Neural cell (in vitro differentiated cells): ENCODE data around the gene RBMS3. TPM values are rescaled to one million over a fixed set of nuclear protein-coding genes. Genes with fewer than 3 reads are reported as not detected.

Experiments
- H2AFZ ChIP-seq: fragments of 200-600, 300-800 bp; sonication (generic), shearing (Covaris generic); 2 replicates; pipeline ENCODE4 v1.6.0; 2014; ENCODE audit warnings: low read depth, mild to moderate bottlenecking, antibody characterized with exemption, low read length, moderate library complexity
- H3F3A ChIP-seq: fragments of 200-600 bp; shearing (Covaris generic); 2 replicates; pipeline ENCODE4 v1.6.1; 2016; ENCODE audit warnings: mild to moderate bottlenecking, moderate library complexity, mixed read lengths, antibody characterized with exemption, low read length; ENCODE audit not compliant: insufficient read depth, poor library complexity, severe bottlenecking
- H3K27ac ChIP-seq: fragments of 200-600, 300-800 bp; sonication (generic), shearing (Covaris generic); 2 replicates; pipeline ENCODE4 v1.5.1; 2014; ENCODE audit warnings: mild to moderate bottlenecking, low read length, moderate library complexity
- H3K27me3 ChIP-seq: fragments of 300-800, 200-600 bp; sonication (generic), shearing (Covaris generic); 2 replicates; pipeline ENCODE4 v1.6.0; 2014; ENCODE audit warnings: mild to moderate bottlenecking, low read depth, low read length, moderate library complexity; ENCODE audit not compliant: insufficient read depth
- H3K36me3 ChIP-seq: fragments of 300-800, 200-600 bp; sonication (generic), shearing (Covaris generic); 2 replicates; pipeline ENCODE4 v1.5.1; 2014; ENCODE audit warnings: mild to moderate bottlenecking, antibody characterized with exemption, low read length, moderate library complexity; ENCODE audit not compliant: insufficient read depth
- H3K4me2 ChIP-seq: fragments of 300-800, 200-600 bp; sonication (generic), shearing (Covaris generic); 2 replicates; pipeline ENCODE4 v1.6.0; 2014; ENCODE audit warnings: mild to moderate bottlenecking, low read length
- H3K4me3 ChIP-seq: fragments of 300-800, 200-600 bp; sonication (generic), shearing (Covaris generic); 2 replicates; pipeline ENCODE4 v1.5.1; 2014; ENCODE audit warnings: mild to moderate bottlenecking, low read length, moderate library complexity
- H3K79me2 ChIP-seq: fragments of 200-600 bp; shearing (Covaris generic); replicated peaks from 2 replicates; pipeline ENCODE4 v1.6.0; 2014; ENCODE audit warnings: mild to moderate bottlenecking, low read length, moderate library complexity; ENCODE audit not compliant: insufficient read depth
- H3K9ac ChIP-seq: fragments of 300-800, 200-600 bp; sonication (generic), shearing (Covaris generic); 2 replicates; pipeline ENCODE4 v1.6.1; 2016; ENCODE audit warnings: mild to moderate bottlenecking, low read length, mixed read lengths
- H3K9me2 ChIP-seq: fragments of 200-600 bp; shearing (Covaris generic); 2 replicates; pipeline ENCODE4 v1.6.1; 2016; ENCODE audit warnings: mild to moderate bottlenecking, low read length, mixed read lengths; ENCODE audit not compliant: insufficient read depth
- H3K9me3 ChIP-seq: fragments of 200-600, 300-800 bp; sonication (generic), shearing (Covaris generic); 2 replicates; pipeline ENCODE4 v1.6.1; 2016; ENCODE audit warnings: mild to moderate bottlenecking, mixed run types, low read length, moderate library complexity, mixed read lengths
- H4K20me1 ChIP-seq: fragments of 200-600 bp; shearing (Covaris generic); 2 replicates; pipeline ENCODE4 v1.6.1; 2016; ENCODE audit warnings: mild to moderate bottlenecking, mixed run types; ENCODE audit not compliant: insufficient read depth
- CTCF ChIP-seq: fragments of 450-650 bp; IDR thresholded peaks from 2 replicates; pipeline ENCODE4 v1.5.1; 2014; ENCODE audit warnings: antibody characterized with exemption, mild to moderate bottlenecking, moderate library complexity; ENCODE audit not compliant: poor library complexity, severe bottlenecking
- EP300 ChIP-seq: fragments of 450-650 bp; conservative IDR thresholded peaks from 2 replicates; pipeline ENCODE4 v1.6.1; 2014; ENCODE audit warnings: antibody characterized with exemption, mild to moderate bottlenecking, moderate library complexity; ENCODE audit not compliant: poor library complexity, severe bottlenecking
- EZH2 ChIP-seq: fragments of 200-600, 300-800 bp; shearing (Covaris generic), sonication (generic); IDR thresholded peaks from 2 replicates; pipeline ENCODE4 v1.6.1; 2014; ENCODE audit warnings: antibody characterized with exemption, low read length, borderline replicate concordance, mild to moderate bottlenecking; ENCODE audit not compliant: insufficient read depth, poor library complexity, severe bottlenecking
- MXI1 ChIP-seq: fragments of 450-650 bp; conservative IDR thresholded peaks from 2 replicates; pipeline ENCODE4 v1.6.1; 2014; ENCODE audit warnings: antibody characterized with exemption, mild to moderate bottlenecking; ENCODE audit not compliant: poor library complexity, severe bottlenecking
- POLR2AphosphoS5 ChIP-seq: IDR thresholded peaks from 2 replicates; pipeline ENCODE4 v1.6.1; 2012
- RAD21 ChIP-seq: fragments of 450-650 bp; conservative IDR thresholded peaks from 2 replicates; pipeline ENCODE4 v1.6.1; 2014; ENCODE audit warnings: antibody characterized with exemption, mild to moderate bottlenecking, moderate library complexity
- REST ChIP-seq: IDR thresholded peaks from 2 replicates; pipeline ENCODE4 v1.6.1; 2012; ENCODE audit warnings: borderline replicate concordance
- SMC3 ChIP-seq: fragments of 450-650 bp; conservative IDR thresholded peaks from 2 replicates; pipeline ENCODE4 v1.6.1; 2014; ENCODE audit warnings: antibody characterized with exemption, mild to moderate bottlenecking, moderate library complexity; ENCODE audit not compliant: poor library complexity
- TAF1 ChIP-seq: IDR thresholded peaks from 2 replicates; pipeline ENCODE4 v1.6.1; 2012; ENCODE audit warnings: low read depth
- polyA plus RNA-seq: library from polyadenylated mRNA; depleted of rRNA; stranded (reverse); fragments of >200 nt; gene quantifications from 2 replicates; pipeline ENCODE4 v1.2.3, GENCODE V29; 2014

Gene RBMS3
- polyA plus RNA-seq, 1 donor from 2014 or later, result 0.53 TPM

GRCh38 chr3:29922992-29923746 is 642.3 kb downstream of the RBMS3 start:
- H3F3A ChIP-seq, result no peaks in the 10 kb centered on the region
- no peak for TF ChIP-seq RAD21
- no peak for TF ChIP-seq MXI1
- no peak for TF ChIP-seq REST
- no peak for TF ChIP-seq CTCF
- no peak overlapping the region for H3K4me3 ChIP-seq
- no peak overlapping the region for H3K9ac ChIP-seq
- no peaks in the 10 kb centered on the region for H3K27me3 ChIP-seq
- H3K4me2 ChIP-seq, result no peak overlapping the region
- H3K27ac ChIP-seq, result no peak overlapping the region
- H3K9me3 ChIP-seq, result no peaks in the 10 kb centered on the region
- no peaks in the 10 kb centered on the region for H3K36me3 ChIP-seq
- H2AFZ ChIP-seq, result no peak overlapping the region
- no peaks in the 10 kb centered on the region for H4K20me1 ChIP-seq
- H3K9me2 ChIP-seq, result no peaks in the 10 kb centered on the region
- H3K79me2 ChIP-seq, result no peaks in the 10 kb centered on the region

GRCh38 chr3:29924783-29925561 is 644.1 kb downstream of the RBMS3 start:
- H3K79me2 ChIP-seq, result no peaks in the 10 kb centered on the region
- no peaks in the 10 kb centered on the region for H3K36me3 ChIP-seq
- no peak overlapping the region for H3K4me3 ChIP-seq
- H3K9me2 ChIP-seq, result no peaks in the 10 kb centered on the region
- H2AFZ ChIP-seq, result no peak overlapping the region
- H3K4me2 ChIP-seq, result no peak overlapping the region
- no peak overlapping the region for H3K27ac ChIP-seq
- no peaks in the 10 kb centered on the region for H3K9me3 ChIP-seq
- no peaks in the 10 kb centered on the region for H4K20me1 ChIP-seq
- no peaks in the 10 kb centered on the region for H3K27me3 ChIP-seq
- no peaks in the 10 kb centered on the region for H3F3A ChIP-seq
- no peak overlapping the region for H3K9ac ChIP-seq
- TF ChIP-seq EZH2 (no peak), CTCF (no peak), REST (no peak), MXI1 (no peak), TAF1 (no peak), POLR2AphosphoS5 (no peak), RAD21 (no peak), EP300 (no peak), SMC3 (no peak)
